A172 (cell line): Measurements from ENCODE around the gene WASHC3. TPM values are rescaled to one million over a fixed set of nuclear protein-coding genes. Genes with fewer than 3 reads are reported as not detected.
"Not testable (repeated sequence)": the region's sequence is repeated elsewhere in the genome, so short reads cannot be mapped to it uniquely, and the experiment has no call there.

Experiments used
- DNase-seq: peaks from one replicate; pipeline ENCODE4 v3.0.0-alpha.2; 2015; ENCODE audit warnings: low spot score
- total RNA-seq: library from RNA; depleted of rRNA; stranded (reverse); fragments of >200 nt; shearing (Covaris generic); gene quantifications from 2 replicates; pipeline ENCODE4 v1.2.3, GENCODE V29; 2014

WASHC3 gene
- total RNA-seq, 1 experiment from 2014 or later = 68.0 TPM

- DNase-seq = no peak
Measured at GRCh38 chr12:102050660-102051430, 10.9 kb downstream of the WASHC3 start.

GRCh38 chr12:102043928-102044327 lies 17.9 kb downstream of the WASHC3 start:
- DNase-seq = no peak

DNA sequence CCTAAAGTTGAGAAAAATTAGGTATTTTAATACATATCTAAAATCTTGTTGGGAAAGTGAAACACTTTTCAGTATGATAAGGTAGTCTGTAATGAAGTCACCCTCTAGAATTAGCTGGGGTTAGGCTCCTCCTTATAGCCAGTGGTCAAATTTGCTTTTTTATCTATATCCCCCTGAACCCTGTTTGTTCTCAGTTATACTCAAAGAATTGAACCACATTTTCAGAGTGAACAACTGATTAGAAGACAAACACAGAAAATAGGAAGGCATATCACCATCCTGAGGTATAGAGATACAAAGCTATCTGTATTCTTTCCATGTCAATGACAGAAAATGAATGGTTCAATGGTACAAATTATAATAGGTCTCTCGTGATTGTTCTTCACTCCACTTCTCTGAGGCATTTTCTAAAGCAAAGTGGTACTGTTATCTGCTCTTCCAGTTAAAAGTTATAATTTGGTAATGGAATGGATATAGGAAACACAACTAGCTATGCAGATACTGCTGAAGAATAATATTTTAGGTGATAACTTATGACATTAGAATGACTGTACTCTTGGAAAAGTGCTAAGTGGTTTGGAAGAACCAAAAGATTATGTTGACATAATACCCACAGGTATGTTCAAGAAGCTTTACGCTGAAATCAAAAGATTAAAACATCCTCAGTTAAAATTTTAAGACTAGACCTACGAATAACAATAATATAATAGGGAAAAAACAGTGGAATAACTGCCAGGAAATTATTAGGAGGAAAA lies 27.6 kb downstream of the WASHC3 start:
- DNase-seq = no peak

DNA sequence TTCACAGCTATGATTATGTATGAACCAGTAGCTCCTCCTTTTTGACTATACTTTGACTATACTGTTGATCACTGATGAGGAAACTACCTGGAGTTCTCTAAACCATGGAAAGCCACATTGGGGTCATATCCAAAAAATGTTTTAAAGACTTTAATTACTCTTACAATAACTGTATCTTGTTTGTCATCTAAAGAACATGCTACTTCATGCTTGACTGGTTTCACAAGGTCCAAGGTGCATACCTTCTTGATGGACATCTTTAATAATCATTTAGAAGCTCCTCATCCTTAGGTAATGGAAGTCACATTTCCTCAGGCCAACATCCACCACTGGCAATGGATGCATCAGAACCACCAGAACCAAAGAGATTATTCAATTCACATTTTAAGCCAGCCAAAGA lies 29.9 kb downstream of the WASHC3 start:
- DNase-seq = no peak

DNA sequence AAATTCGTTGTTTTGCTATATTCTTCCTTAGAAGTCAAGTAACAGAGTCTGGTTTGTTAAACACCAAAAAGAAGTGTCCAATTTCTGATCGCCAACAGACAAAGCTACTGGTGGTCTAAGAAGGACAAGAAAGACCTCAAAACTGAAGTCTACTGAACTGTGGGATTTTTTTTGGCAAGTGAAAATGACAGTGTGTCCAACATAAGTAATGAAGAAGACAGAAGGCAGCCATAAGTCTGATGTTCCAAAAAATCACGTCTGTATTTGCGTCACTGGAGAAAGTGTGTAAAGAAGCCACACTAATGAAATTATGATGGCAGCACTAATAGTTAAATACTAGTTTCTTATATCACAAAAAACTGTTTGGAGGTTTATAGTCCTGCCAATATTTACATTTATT lies 32.6 kb downstream of the WASHC3 start:
- no peak for DNase-seq

DNA sequence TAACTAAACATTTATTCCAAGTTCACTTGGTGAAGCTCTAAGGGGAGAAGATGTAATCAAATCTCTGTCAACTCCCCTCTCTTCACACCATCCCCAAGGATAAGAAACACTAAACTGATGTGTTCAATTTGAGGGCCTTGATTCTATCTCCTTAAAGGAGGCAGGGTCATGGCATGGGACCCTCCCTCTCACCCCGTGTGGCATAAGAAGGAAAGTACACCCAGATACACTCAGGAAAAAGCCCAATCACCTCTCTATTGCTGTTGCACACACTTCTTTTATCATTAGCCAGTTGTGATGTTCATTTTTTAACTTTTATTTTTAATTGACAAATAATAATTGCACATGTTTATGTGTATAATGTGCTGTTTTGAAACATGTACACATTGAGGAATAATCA lies 35.1 kb downstream of the WASHC3 start:
- DNase-seq = no peak

DNA sequence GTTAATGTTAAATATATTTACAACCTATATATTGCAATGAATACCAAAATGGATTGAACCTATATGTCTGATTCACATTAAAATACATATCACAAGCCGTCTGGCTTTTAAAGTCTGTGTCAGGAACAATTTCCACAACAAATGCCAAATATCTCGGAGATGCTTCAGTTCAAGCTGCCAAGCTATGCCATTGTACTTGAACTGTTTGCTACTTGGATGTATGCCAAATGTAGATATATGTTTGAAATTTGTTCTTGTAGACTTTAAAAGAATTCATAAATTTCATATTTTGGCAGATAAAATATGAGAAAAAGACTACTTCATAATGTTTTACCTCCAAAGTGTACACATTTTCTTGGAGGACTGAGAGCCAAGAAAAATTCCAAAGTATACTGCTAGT lies 37.0 kb downstream of the WASHC3 start:
- no peak for DNase-seq

DNA sequence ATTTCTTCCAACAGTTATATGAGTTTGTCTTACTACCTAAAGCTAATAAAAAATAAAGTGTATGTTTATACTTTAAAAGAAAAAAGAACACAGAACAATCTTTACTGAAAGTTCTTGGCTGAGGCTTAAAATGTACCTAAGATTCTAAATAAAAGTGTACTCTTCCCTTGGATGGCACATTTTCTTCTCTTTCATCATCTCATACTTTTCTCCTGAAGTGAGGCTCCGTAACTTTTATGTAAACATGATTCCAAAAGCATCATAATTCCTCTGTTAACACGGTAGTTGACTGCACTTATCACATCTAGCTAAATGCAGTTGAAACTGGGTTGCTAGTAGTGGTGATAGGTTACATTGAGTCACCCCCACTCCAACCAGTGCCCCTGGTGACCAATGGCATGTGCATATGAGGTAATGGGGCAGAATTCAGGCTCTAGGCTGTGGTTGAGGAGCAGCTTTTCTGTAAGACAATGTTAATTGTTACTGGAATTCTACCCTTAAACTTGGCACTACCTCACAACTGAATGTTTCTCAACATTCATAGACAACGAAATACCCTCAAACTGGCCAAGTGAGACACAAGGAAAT lies 38.4 kb downstream of the WASHC3 start:
- no peak for DNase-seq

- no peak for DNase-seq
Measured at GRCh38 chr12:102022286-102022685, 39.5 kb downstream of the WASHC3 start.

DNA sequence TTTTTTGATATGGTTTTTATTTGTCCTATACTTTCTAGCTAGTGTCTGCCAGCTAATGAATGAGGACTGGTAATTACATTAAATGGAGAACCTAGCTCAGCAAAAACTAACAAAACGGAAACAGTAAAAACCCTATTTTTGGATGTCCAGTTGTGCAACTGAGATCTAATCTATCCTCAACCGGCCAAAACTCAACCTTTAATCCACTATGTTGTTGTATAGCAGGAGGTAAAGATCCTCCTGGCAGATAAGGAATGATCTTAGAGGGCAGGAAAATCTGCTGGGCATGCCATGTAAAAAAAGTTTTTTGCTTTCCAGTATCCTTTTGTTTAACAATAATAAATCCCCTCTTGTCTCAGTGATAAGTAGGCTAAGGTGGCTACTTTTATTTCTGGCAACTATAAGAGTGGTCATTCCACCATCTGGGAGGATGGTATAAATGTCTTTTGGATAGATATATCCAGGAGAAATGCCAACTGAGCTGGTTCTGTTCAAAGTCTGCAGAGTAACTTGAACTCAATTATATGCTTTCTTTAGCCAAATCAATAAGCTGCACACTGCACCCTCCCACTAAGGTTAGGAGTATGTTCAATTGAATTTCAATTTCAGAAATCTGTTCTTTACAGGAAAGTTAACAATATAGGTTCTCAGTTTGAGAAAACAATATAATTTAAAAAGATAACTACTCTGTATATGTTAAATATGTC lies 40.1 kb downstream of the WASHC3 start:
- no peak for DNase-seq

DNA sequence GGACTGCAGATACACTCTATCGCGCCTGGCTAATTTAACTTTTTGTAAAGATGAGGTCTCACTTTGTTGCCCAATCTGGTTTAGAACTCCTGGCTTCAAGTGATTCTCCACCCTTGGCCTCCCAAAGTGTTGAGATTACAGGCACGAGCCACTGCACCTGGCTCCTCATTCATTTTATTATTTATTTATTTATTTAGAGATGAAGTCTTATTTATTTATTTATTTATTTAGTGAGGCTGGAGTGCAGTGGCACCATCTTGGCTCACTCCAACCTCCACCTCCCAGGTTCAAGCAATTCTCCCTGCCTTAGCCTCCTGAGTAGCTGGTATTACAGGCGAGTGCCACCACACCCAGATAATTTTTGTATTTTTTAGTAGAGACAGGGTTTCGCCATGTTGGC lies 43.2 kb downstream of the WASHC3 start:
- DNase-seq = not testable (repeated sequence)

DNA sequence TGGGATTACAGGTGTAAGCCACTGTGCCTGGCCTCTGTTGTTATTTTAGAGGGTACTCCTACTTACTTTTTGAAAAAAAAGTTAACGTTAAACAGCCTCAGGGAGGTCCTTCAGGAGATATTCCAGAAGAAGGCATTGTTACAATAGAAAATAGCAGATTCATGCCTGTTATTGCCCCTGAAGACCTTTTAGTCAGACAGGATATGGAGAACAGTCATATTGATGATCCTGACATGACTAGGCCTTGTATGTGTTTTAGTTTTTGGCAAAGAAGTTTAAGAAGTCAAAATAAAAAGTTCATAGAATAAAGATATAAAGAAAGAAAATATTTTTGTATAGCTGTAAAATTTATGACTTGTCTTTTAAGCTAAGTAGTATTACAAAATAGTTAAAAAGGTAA lies 45.3 kb downstream of the WASHC3 start:
- no peak for DNase-seq

DNA sequence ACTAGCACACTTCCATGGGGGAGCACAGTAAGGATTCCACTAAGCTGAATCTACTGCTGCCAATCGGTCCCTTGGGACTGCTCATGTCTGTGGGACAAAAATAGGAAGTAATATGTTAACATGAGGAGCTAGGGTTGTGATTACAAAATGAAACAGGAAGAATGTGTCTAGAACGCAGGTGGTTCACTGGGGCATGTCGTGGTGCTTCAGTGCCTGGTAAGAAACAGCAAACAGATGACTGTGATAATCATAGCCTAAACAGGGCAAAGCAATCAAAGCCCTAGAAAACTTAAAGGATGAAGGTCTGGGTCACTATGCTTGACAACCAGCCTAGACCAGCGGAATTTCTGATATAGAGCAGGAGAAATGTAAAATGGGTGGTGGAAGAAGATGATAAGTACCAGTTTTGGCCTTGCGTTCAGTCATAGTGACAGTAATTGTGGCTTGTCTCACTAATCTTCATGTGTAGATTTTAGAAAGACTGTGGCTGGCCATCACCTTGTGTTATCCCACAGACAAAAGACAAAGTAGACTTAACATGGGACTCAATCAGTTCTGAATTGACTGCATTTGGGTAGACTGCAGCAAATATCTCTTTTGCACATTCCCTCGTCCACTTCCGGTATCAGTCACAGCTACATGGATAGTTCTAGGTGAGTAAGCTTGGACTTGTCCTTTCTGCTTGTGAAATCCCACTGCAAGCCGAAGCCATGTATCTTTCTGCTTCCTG lies 51.4 kb downstream of the WASHC3 start:
- no peak for DNase-seq

GRCh38 chr12:102009796-102010195 lies 52.0 kb downstream of the WASHC3 start:
- no peak for DNase-seq

DNA sequence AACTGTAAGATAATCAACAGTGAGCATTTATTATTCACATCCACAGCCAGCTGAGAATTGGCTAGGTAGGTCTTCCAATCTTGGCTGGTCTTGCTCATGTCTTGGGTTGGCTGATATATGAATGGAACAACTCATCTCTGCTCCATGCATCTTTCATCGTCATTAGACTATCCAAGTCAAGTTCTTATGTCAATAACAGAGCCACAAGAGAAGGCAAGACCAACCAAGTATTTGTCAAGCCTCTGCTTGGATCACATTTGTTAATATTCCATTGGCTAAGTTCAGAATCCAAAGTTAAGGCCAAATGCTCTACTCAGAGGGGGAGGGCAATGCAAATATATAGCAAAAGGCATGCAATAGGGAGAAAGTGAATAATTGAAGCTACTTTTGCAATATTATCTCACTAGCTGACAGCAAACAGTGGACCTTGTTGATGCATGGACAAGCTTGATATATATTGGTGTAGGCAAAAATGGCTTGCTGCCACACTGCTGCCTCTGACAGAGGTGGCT lies 53.1 kb downstream of the WASHC3 start:
- no peak for DNase-seq

DNA sequence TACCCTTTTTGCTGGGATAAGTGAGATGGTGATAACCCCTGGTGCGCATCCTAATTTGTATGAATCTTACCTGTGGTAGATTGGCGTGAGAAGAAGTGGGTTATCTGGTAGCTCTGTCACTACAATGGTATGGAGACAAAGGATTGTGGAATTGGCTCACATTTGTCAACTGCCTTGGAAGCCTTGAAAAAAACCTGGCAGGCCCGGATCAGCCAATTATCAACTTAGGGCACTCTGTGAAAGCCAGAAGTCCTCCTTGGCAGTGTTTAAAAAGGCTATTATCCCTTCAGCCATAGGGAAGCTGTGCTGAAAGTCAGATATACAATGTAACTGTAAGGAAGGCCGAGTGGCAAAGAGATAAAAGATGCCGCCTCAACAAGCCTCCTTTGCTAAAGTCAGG lies 56.5 kb downstream of the WASHC3 start:
- DNase-seq = no peak

- no peak for DNase-seq
Measured at GRCh38 chr12:101997102-101997501, 64.7 kb downstream of the WASHC3 start.

DNA sequence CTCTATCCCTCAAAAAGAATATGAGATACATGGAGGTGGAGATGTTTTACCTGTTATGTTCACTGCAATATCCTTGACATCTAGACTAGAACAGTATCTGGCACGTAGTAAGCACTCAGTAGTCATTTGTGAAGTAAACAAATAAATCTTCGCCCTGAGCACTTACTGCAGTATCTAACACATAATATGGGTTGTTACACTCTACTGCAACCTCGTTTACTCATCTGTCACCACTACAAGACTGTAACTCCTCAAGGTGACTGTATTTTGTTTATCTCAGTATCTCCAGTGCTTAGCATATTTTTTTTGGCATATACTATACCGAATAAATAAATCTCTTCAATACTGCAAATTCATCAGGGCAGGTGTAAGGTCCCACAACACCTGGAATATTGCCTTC lies 66.1 kb downstream of the WASHC3 start:
- no peak for DNase-seq

- DNase-seq = no peak
Measured at GRCh38 chr12:101992091-101992490, 69.7 kb downstream of the WASHC3 start.

DNA sequence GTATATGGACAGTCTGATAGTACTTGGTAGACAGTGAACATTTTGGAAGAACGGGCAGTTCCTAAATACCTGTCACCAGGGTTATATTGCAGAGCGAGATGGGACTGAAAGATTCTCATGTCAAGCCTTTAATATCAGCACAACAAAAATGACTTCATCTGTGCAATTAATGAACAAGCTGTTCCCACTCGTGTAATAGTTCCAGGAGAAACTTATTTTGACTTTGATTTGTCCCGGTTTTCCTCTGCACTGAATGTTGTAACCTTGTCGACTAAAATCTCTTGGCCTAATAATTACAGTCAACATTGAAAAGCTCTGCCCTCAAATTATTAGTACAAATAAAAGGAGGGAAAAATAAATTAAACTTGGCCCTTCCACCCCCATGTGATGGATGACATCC lies 79.5 kb downstream of the WASHC3 start:
- no peak for DNase-seq

- DNase-seq = no peak
Measured at GRCh38 chr12:101981868-101982267, 79.9 kb downstream of the WASHC3 start.
